Caco-2 (cell line): ENCODE measurements around the gene NBAS. TPM values are rescaled to one million over a fixed set of nuclear protein-coding genes. Genes with fewer than 3 reads are reported as not detected.
"Not testable (repeated sequence)": the region's sequence is repeated elsewhere in the genome, so short reads cannot be mapped to it uniquely, and the experiment has no call there.

Source experiments
- BruUV-seq: library from RNA; stranded (reverse); fragments of 400-500 nt; replicated peaks from 2 replicates; lab custom pipeline; 2021; lab: Mats Ljungman, UMichigan
- CTCF ChIA-PET: fragments of 300-600 bp; sonication (Branson Sonifier 250); formaldehyde crosslinking; loops from one replicate; lab custom pipeline; 2022; ENCODE audit warnings: antibody characterized with exemption; lab: Charles Lee
- POLR2A ChIA-PET: fragments of 300-600 bp; sonication (Branson Sonifier 250); formaldehyde crosslinking; loops from one replicate; lab custom pipeline; 2022; ENCODE audit warnings: antibody characterized with exemption; lab: Charles Lee
- DNase-seq, 2 experiments: peaks; one replicate each; pipeline versions ENCODE4 v3.0.0 to v3.0.0-alpha.2; 2020 to 2022
- H3K27me3 ChIP-seq: replicated peaks from 2 replicates; pipeline ENCODE4 v1.6.0; 2011; ENCODE audit warnings: low read length; ENCODE audit not compliant: control insufficient read depth, insufficient read depth
- H3K36me3 ChIP-seq: 2 replicates; pipeline ENCODE4 v1.5.1; 2011; ENCODE audit warnings: low read length; ENCODE audit not compliant: control insufficient read depth, insufficient read depth
- H3K4me1 ChIP-seq: fragments of 250-450 bp; sonication (Bioruptor Pico); 2 replicates; pipeline ENCODE4 v1.5.1; 2020; ENCODE audit warnings: mild to moderate bottlenecking
- H3K4me3 ChIP-seq: 2 replicates; pipeline ENCODE4 v1.5.1; 2011; ENCODE audit warnings: low read depth, mild to moderate bottlenecking, control low read depth, low read length
- H3K9me3 ChIP-seq: fragments of 250-450 bp; sonication (Bioruptor Pico); 2 replicates; pipeline ENCODE4 v1.5.1; 2020; ENCODE audit warnings: mild to moderate bottlenecking, moderate library complexity
- H3K27ac Mint-ChIP-seq: one replicate; pipeline ENCODE4 v1.8.0; 2022; ENCODE audit warnings: mixed read lengths; ENCODE audit not compliant: unreplicated experiment
- H3K27me3 Mint-ChIP-seq: one replicate; pipeline ENCODE4 v1.8.0; 2022; ENCODE audit warnings: mixed read lengths; ENCODE audit not compliant: insufficient read depth, unreplicated experiment
- H3K36me3 Mint-ChIP-seq: one replicate; pipeline ENCODE4 v1.8.0; 2022; ENCODE audit warnings: mild to moderate bottlenecking, mixed read lengths; ENCODE audit not compliant: insufficient read depth, unreplicated experiment
- H3K4me1 Mint-ChIP-seq: one replicate; pipeline ENCODE4 v1.8.0; 2022; ENCODE audit warnings: low read depth, mixed read lengths; ENCODE audit not compliant: unreplicated experiment
- H3K4me3 Mint-ChIP-seq: one replicate; pipeline ENCODE4 v1.8.0; 2022; ENCODE audit warnings: mild to moderate bottlenecking, moderate library complexity, mixed read lengths; ENCODE audit not compliant: unreplicated experiment
- H3K9me3 Mint-ChIP-seq: one replicate; pipeline ENCODE4 v1.8.0; 2022; ENCODE audit warnings: mixed read lengths; ENCODE audit not compliant: unreplicated experiment
- CTCF ChIP-seq, 2 experiments: fragments of 200-600 bp in 1 of 2; IDR thresholded peaks; 1 replicate in 1 of 2; 2 replicates in 1 of 2; pipeline versions ENCODE4 v1.5.1 to v1.8.0; 2011 to 2022; ENCODE audit warnings: antibody characterized with exemption in 1 of 2, control low read depth in 1 of 2, inconsistent platforms in 1 of 2, low read depth in 1 of 2, low read length in 1 of 2, mild to moderate bottlenecking in 1 of 2, moderate library complexity in 1 of 2; ENCODE audit not compliant: insufficient read depth in 1 of 2, severe bottlenecking in 1 of 2, unreplicated experiment in 1 of 2
- intact Hi-C: fragments of 100-400 bp; cut with micrococcal nuclease; formaldehyde crosslinking; loops from one replicate; pipeline ENCODE4 v1.10.0; 2022; ENCODE audit not compliant: unreplicated experiment
- total RNA-seq: library from RNA; stranded (reverse); gene quantifications from 2 replicates; pipeline ENCODE4 v1.2.3, GENCODE V29; 2022

Gene NBAS
- total RNA-seq, 1 experiment from 2014 or later, result 31.1 TPM

DNA sequence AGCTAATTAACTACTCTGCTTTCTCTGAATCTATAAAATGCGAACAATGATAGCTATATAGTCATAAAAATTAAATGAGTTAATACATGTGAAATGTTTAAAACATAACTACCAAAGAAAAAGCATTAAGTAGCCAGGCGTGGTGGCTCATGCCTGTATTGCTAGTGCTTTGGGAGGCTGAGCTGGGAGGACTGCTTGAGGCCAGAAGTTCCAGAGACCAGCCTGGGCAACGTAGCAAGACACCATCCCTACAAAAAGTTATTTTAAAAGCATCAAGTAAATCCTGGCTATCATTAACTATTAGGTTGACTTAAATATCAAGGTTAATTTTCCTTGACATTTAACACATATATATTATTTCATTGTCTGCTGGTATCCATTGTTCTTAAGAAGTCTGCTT is 152.4 kb downstream of the NBAS start:
- Histone ChIP-seq H3K36me3 (no peaks in the 10 kb centered on the region), H3K9me3 (no peaks in the 10 kb centered on the region), H3K4me3 (no peak overlapping the region), H3K27me3 (no peaks in the 10 kb centered on the region), H3K4me1 (no peaks in the 10 kb centered on the region)
- ChIA-PET CTCF (no interaction called here), POLR2A (no interaction called here)
- no peak for DNase-seq
- intact Hi-C loops, result no loop called here
- Mint-ChIP-seq H3K27me3 (no peaks in the 10 kb centered on the region), H3K27ac (no peak overlapping the region), H3K9me3 (no peaks in the 10 kb centered on the region), H3K4me1 (no peaks in the 10 kb centered on the region), H3K4me3 (no peak overlapping the region), H3K36me3 (no peaks in the 10 kb centered on the region)
- no TSS peak for BruUV-seq
- TF ChIP-seq CTCF (IDR thresholded peaks at IDR 0.05; ENCODE audit: insufficient read depth in 1 of 2, low read depth in 1 of 2, low read length in 1 of 2, severe bottlenecking in 1 of 2, unreplicated experiment in 1 of 2), result no peak

- no peak for TF ChIP-seq CTCF (IDR thresholded peaks at IDR 0.05; ENCODE audit: insufficient read depth in 1 of 2, low read depth in 1 of 2, low read length in 1 of 2, severe bottlenecking in 1 of 2, unreplicated experiment in 1 of 2)
- ChIA-PET CTCF (no interaction called here), POLR2A (no interaction called here)
- Mint-ChIP-seq H3K9me3 (no peaks in the 10 kb centered on the region), H3K36me3 (no peaks in the 10 kb centered on the region), H3K4me3 (no peak overlapping the region), H3K27me3 (no peaks in the 10 kb centered on the region), H3K27ac (no peak overlapping the region), H3K4me1 (no peaks in the 10 kb centered on the region)
- no peak for DNase-seq
- BruUV-seq, result no TSS peak
- intact Hi-C loops, result no loop called here
- Histone ChIP-seq H3K4me3 (no peak overlapping the region), H3K4me1 (no peaks in the 10 kb centered on the region), H3K9me3 (no peaks in the 10 kb centered on the region), H3K27me3 (no peaks in the 10 kb centered on the region), H3K36me3 (no peaks in the 10 kb centered on the region)
Observed at GRCh38 chr2:15407666-15408065, 153.5 kb downstream of the NBAS start.

DNA sequence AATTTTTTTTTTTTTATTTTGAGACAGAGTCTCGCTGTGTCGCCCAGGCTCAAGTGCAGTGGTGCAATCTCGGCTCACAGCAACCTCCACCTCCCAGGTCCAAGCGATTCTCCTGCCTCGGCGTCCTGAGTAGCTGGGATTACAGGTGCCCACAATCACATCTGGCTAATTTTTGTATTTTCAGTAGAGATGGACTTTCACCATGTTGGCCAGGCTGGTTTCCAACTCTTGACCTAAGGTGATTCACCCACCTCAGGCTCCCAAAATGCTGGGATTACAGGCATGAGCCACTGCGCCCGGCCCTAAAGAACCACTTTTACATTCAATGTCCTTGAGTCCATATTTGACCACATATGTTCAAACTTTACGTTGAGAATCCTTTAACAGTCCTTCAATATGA is 156.6 kb downstream of the NBAS start:
- DNase-seq, H3K4me1 ChIP-seq, H3K27me3 Mint-ChIP-seq, CTCF ChIA-PET, H3K4me3 Mint-ChIP-seq, H3K27ac Mint-ChIP-seq, BruUV-seq, H3K36me3 Mint-ChIP-seq, H3K4me1 Mint-ChIP-seq, H3K27me3 ChIP-seq, intact Hi-C loops, H3K4me3 ChIP-seq, H3K36me3 ChIP-seq, H3K9me3 Mint-ChIP-seq, H3K9me3 ChIP-seq: not testable (repeated sequence)
- POLR2A ChIA-PET, result interaction anchor here (0.7 kb wide), 1 partner anchor 14 kb away, joined by 3 read pairs; no protein-coding TSS in a partner anchor
